Subcutaneous preadipocyte (primary cell): ENCODE data around the gene CCDC187. TPM values are rescaled to one million over a fixed set of nuclear protein-coding genes. Genes with fewer than 3 reads are reported as not detected.

ENCODE experiments used
- total RNA-seq: library from RNA; depleted of rRNA; stranded (reverse); fragments of >200 nt; gene quantifications from 2 replicates; pipeline ENCODE4 v1.2.3, GENCODE V29; 2012

Gene CCDC187
- total RNA-seq: under 0.01 TPM in 1 of 2 replicates, not detected in the other

DNA sequence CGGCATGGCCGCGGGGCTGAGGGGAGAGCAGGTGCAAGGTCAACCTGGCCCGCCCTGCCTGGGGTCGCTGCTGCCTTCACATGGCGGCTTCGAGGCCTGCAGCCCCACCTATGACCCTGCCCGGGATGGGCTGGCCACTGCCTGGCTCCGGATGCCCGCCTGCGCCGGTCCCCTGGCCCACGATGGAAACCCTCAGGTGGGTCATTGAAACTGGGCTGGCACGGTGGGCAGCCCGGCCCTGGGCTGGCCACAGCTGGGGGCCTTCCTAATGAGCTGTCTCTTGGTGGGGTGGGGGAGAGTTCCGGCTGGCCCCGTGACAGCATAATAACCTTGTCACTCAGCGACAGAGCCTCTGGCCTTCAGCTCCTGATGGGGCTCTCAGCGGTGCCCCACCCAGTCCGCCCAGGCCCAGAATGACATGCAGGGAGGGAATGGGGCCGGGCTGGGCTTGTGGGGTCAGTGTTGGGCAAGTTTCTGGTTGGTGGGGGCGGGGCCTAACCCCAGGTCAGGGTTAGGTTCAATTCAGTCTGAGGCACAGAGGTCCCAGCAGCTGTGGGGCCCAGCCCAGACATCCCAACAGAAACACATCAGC, at the start of gene CCDC187:
TSS of gene CCDC187 (minus strand) at position 270 of the 592 bp plus-strand sequence. CDS start at position 6, 264 bp downstream.

DNA sequence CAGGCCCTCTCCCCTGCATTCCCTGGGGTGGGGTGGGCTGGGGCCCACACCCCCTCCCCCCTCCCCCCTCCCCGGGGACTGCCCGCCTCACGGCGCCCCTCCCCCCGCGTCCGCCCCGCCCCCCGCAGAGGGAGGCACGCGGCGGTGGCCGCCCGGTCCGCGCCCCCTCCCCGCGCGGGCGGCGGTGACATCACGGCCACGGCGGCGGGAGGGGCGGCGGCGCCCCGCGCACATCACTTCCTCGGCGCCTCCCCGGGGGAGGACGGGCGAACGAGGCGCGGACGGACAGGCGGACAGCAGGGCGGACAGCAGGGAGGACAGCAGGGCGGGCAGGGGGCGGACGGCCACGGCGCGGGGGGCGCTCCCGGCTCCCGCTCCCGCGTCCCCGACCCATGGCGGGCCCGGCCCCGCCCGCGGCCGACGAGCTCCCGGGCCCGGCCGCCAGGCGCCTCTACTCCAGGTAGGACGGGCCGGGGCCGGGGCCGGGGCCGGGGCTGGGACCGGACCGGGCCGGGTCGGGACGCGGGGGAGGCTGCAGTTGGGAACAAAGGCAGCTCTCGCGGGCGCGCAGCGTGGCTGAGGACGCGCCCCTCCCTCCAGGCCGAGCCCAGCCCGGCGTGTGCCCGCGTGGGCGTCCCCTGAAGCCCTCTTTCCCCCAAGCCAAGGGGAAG, 23.5 kb upstream of the CCDC187 start, which contains the start of gene GPSM1:
TSS of gene GPSM1 (plus strand) at position 236 of the 671 bp plus-strand sequence. CDS start at position 393, 157 bp downstream.

DNA sequence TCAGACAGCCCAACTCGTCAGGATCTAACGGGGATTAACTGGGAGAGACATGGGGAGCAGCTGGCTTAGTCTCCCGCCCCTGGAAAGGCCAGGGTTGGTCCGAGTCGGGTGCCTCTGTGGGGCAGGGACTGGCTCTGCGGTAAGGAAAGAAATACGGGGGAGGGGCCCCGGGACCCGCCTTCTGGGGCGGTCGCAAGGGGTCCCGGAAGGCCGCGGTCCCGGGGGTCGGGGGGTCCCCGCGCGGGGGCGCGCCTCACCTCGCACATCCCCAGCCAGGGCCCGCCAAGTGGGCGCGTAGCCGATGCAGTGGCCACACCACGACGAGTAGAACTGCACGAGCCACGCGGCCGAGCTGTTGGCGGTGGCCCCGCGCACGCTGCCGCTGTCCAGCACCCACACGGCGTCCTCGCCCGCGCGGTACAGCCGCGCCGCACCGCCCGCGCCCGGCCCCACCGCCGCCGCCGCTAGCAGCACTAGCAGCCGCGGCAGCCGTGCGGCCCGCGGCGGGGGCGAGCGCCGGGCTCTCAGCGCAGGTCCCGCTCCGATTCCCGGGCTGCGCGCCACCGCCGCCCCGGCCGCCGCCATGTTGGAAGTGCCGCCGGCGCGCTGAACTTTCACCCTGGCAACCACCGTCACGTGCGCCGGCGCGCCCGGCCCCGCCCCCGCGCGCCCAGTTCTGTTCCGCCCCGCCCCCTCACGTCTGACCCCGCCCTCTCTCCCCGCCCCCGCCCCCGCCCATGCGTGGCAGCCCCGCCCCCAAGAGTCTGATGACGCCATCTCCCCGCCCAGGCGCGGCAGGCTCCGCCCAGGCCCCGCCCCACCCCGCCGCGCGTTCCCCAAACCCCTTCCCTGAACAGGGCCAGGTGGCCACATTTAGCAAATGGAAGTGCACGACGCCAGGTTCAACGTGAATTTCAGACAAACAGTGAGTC, 58.4 kb downstream of the CCDC187 start, which contains the start of gene QSOX2:
TSS of gene QSOX2 (minus strand) at position 594 of the 932 bp plus-strand sequence. CDS start at position 585, 9 bp downstream.

DNA sequence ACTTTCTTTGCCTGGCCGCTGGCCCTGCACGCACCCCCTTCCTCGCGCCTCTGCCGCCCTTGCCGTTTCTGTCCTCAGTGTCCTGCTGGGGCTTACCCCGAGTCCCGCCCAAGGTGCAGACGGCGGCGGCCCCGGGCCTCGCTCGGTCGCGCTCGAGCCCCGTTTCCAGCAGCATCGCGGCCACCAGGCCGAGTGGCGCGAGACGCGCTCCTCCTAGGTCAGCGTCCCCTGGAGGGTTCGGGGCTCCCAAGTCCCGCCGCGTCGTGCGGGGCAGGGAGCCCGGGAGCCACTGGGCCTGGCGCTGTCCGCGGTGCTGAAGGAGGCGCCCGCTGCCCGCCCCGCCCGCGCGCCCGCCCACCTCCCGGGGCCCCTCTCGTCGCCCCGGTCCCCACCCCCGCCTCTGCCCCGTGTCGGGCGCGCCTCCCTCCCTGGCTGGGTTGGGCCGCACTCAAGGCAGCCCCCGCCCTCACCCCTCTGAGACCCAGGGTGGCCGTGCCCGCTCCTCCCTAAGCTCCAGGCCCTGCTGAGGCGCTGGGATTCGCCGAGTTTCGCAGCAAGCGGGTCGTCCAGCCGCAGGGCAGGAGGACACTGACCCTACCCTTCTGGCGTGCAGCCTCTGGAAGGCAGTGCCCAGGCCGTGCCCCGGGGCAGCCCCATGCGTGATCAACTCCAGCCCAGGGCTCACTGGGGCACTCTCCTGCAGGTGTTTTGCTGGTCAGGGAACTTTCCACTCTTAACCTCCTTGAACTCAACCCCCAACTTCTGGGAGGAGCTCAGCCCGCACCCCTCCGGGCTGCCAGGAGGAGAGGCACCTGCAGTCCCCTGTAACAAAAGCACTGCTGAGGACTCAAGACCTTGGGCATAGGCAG, 98.8 kb downstream of the CCDC187 start, which contains the start of gene LHX3:
TSS of gene LHX3 (minus strand) at position 291 of the 869 bp plus-strand sequence. CDS start at position 175, 116 bp downstream.

Other genes starting within 250 kb of the CCDC187 start
- 15.8 and 25.6 TPM in 2 replicates for gene NACC2, start 208.8 kb downstream of the CCDC187 start, total RNA-seq
- gene TMEM250, start 185.2 kb downstream of the CCDC187 start, total RNA-seq: 38.2 and 50.4 TPM in 2 replicates
- gene LHX3, start 99.0 kb downstream of the CCDC187 start, total RNA-seq: not detected in 2 replicates
- 11.4 and 17.0 TPM in 2 replicates for gene QSOX2, start 58.3 kb downstream of the CCDC187 start, total RNA-seq
- gene GPSM1, start 23.4 kb upstream of the CCDC187 start, total RNA-seq: 34.2 and 50.8 TPM in 2 replicates
- 5.5 and 8.1 TPM in 2 replicates for gene DNLZ, start 59.6 kb upstream of the CCDC187 start, total RNA-seq
- 0.78 and 1.1 TPM in 2 replicates for gene CARD9, start 69.6 kb upstream of the CCDC187 start, total RNA-seq
- 17.2 and 19.8 TPM in 2 replicates for gene SNAPC4, start 96.1 kb upstream of the CCDC187 start, total RNA-seq
- 36.4 and 48.9 TPM in 2 replicates for gene ENTR1, start 106.5 kb upstream of the CCDC187 start, total RNA-seq
- gene PMPCA, start 106.6 kb upstream of the CCDC187 start, total RNA-seq: 54.4 and 58.6 TPM in 2 replicates
- gene INPP5E, start 135.8 kb upstream of the CCDC187 start, total RNA-seq: 7.7 and 13.5 TPM in 2 replicates
- gene SEC16A, start 178.9 kb upstream of the CCDC187 start, total RNA-seq: 26.1 and 34.8 TPM in 2 replicates
- 7.7 and 13.1 TPM in 2 replicates for gene NOTCH1, start 242.0 kb upstream of the CCDC187 start, total RNA-seq